ENCODE data around the gene RPP40. TPM values are rescaled to one million over a fixed set of nuclear protein-coding genes. Genes with fewer than 3 reads are reported as not detected.

RPP40 gene
- polyA plus RNA-seq, 2 of the 4 experiments (the other 2 are of a cell fraction): 17.8 to 33.9 TPM

GRCh38 chr6:4981761-4982160 lies 22.1 kb downstream of the RPP40 start:
- Histone ChIP-seq H3K27ac (no peak overlapping the region), H3K9me3 (peaks cover 6% of the 10 kb centered on the region; the same call in 1 of the 3 replicates), H3K4me3 (no peak overlapping the region), H3K4me2 (no peak overlapping the region), H3K4me1 (no peaks in the 10 kb centered on the region)
- DNase-seq (ENCODE audit: low read depth in 1 of 2, low spot score in 1 of 2) (no peak), ATAC-seq (no peak), FAIRE-seq (no peak)
- 57% methylated on average over 6 of the region's 6 CpGs for WGBS (ENCODE audit: missing lambda C conversion rate)
- POLR2A ChIA-PET: no interaction called here
- CTCF ChIA-PET: interaction anchor here (2.8 kb wide), 1 partner anchor 17 kb away, joined by 7 read pairs; no protein-coding TSS in a partner anchor
- TF ChIP-seq ZSCAN20 (CRISPR knock-in tag; IDR thresholded peaks at IDR 0.05) (no peak), ZNF302 (CRISPR knock-in tag; IDR thresholded peaks at IDR 0.05) (no peak), PHF8 (IDR thresholded peaks at IDR 0.05; ENCODE audit: borderline replicate concordance, low read depth) (no peak), HDAC2 (IDR thresholded peaks at IDR 0.05) (no peak), HOXB5 (CRISPR knock-in tag; IDR thresholded peaks at IDR 0.05) (no peak), FOSL2 (IDR thresholded peaks at IDR 0.05) (no peak), FOSL2 (CRISPR knock-in tag; IDR thresholded peaks at IDR 0.05) (no peak), BCL3 (IDR thresholded peaks at IDR 0.05) (no peak), MAX (IDR thresholded peaks at IDR 0.05) (no peak), NR3C1 (IDR thresholded peaks at IDR 0.05) (no peak), ZFP36 (IDR thresholded peaks at IDR 0.05; ENCODE audit: borderline replicate concordance, partially characterized antibody) (no peak), EHMT2 (IDR thresholded peaks at IDR 0.05; ENCODE audit: low read depth) (no peak), RFX5 (IDR thresholded peaks at IDR 0.05) (no peak)
- TF ChIP-seq, protein P1, sequence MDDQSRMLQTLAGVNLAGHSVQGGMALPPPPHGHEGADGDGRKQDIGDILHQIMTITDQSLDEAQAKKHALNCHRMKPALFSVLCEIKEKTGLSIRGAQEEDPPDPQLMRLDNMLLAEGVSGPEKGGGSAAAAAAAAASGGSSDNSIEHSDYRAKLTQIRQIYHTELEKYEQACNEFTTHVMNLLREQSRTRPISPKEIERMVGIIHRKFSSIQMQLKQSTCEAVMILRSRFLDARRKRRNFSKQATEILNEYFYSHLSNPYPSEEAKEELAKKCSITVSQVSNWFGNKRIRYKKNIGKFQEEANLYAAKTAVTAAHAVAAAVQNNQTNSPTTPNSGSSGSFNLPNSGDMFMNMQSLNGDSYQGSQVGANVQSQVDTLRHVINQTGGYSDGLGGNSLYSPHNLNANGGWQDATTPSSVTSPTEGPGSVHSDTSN (IDR thresholded peaks at IDR 0.05): no peak

GRCh38 chr6:4979426-4979825 lies 24.4 kb downstream of the RPP40 start:
- ChIA-PET CTCF (no interaction called here), POLR2A (no interaction called here)
- DNase-seq (ENCODE audit: low read depth in 1 of 2, low spot score in 1 of 2) (no peak), ATAC-seq (no peak), FAIRE-seq (no peak)
- Histone ChIP-seq H3K4me1 (no peaks in the 10 kb centered on the region), H3K4me2 (no peak overlapping the region), H3K9me3 (peaks cover 6% of the 10 kb centered on the region; the same call in 1 of the 3 replicates), H3K4me3 (no peak overlapping the region), H3K27ac (no peak overlapping the region)
- TF ChIP-seq CBX2 (IDR thresholded peaks at IDR 0.05; ENCODE audit: borderline replicate concordance, low read depth) (no peak), KDM1A (IDR thresholded peaks at IDR 0.05; ENCODE audit: low read depth) (no peak), GATA3 (IDR thresholded peaks at IDR 0.05; ENCODE audit: borderline replicate concordance) (no peak), BHLHE40 (IDR thresholded peaks at IDR 0.05; ENCODE audit: low read depth, low read length) (no peak), ZNF302 (CRISPR knock-in tag; IDR thresholded peaks at IDR 0.05) (no peak), CHD2 (IDR thresholded peaks at IDR 0.05; ENCODE audit: low read length, partially characterized antibody) (no peak), SREBF2 (IDR thresholded peaks at IDR 0.05) (no peak), CHD4 (IDR thresholded peaks at IDR 0.05; ENCODE audit: borderline replicate concordance) (no peak), HOXA7 (CRISPR knock-in tag; IDR thresholded peaks at IDR 0.05) (no peak), MAFK (IDR thresholded peaks at IDR 0.05; ENCODE audit: partially characterized antibody) (no peak), REST (IDR thresholded peaks at IDR 0.05) (no peak)
- WGBS (ENCODE audit: missing lambda C conversion rate): 60% methylated on average over 3 of the region's 3 CpGs
